Nephron (organoid): ENCODE data around the gene CIT.
A peak's percentile ranks its signal among the peaks of the same experiment; 100 is the strongest.

Experiments
- H3K27ac Mint-ChIP-seq, 3 experiments: 2 replicates each; pipeline ENCODE4 v1.8.0; 2020; ENCODE audit warnings: mixed read lengths in 3 of 3, mild to moderate bottlenecking in 2 of 3, moderate library complexity in 1 of 3
- H3K27me3 Mint-ChIP-seq: 2 replicates; pipeline ENCODE4 v1.8.0; 2021; ENCODE audit warnings: low read depth, mild to moderate bottlenecking, moderate library complexity, mixed read lengths
- H3K36me3 Mint-ChIP-seq: 2 replicates; pipeline ENCODE4 v1.8.0; 2020; ENCODE audit warnings: low read depth, mixed read lengths
- H3K4me1 Mint-ChIP-seq: 2 replicates; pipeline ENCODE4 v1.8.0; 2020; ENCODE audit warnings: mixed read lengths
- H3K4me3 Mint-ChIP-seq, 3 experiments: 2 replicates each; pipeline ENCODE4 v1.8.0; 2020; ENCODE audit warnings: mild to moderate bottlenecking in 3 of 3, mixed read lengths in 3 of 3, moderate library complexity in 2 of 3
- H3K9me3 Mint-ChIP-seq: 2 replicates; pipeline ENCODE4 v1.8.0; 2020; ENCODE audit warnings: mixed read lengths
- TF ChIP-seq, protein P1 (sequence below), 3 experiments: fragments of 200-600 bp; sonication (generic); IDR thresholded peaks; one replicate each; pipeline ENCODE4 v1.5.0; 2021; ENCODE audit warnings: antibody characterized with exemption in 3 of 3; ENCODE audit not compliant: unreplicated experiment in 3 of 3

Gene CIT

DNA sequence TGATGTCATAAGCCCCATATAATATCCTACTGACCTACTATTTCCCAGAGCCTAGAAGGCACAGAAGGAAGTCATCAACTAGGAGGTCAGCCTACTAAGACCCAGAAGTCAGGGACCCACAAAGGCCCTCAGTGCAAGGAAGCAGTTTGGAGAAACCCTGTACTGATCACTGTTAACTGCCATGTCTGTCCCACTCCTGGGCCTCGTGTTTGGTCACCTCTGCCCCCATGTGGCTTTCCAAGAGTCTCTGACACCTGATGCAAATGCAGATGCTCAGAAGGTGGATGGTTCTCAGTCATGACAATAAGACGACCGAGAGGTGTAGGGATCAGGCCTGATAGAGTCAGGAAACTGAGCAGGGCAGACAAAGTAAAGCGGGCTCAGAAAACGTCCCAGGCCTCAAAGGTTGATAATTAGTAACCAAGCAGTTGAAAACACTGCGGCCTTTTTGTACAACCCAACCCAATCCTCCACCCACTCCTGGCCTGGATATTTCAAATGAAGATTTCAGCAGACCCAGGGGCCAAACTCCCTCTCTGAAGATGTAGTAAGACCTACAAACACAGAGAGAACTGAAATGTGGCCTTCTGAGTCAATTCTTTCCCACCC is 185.8 kb downstream of the CIT start:
- H3K4me3 Mint-ChIP-seq = no peak overlapping the region
- peak overlapping the region; percentile 68 to 87 (median 85) for H3K27ac Mint-ChIP-seq
- TF ChIP-seq, protein P1, sequence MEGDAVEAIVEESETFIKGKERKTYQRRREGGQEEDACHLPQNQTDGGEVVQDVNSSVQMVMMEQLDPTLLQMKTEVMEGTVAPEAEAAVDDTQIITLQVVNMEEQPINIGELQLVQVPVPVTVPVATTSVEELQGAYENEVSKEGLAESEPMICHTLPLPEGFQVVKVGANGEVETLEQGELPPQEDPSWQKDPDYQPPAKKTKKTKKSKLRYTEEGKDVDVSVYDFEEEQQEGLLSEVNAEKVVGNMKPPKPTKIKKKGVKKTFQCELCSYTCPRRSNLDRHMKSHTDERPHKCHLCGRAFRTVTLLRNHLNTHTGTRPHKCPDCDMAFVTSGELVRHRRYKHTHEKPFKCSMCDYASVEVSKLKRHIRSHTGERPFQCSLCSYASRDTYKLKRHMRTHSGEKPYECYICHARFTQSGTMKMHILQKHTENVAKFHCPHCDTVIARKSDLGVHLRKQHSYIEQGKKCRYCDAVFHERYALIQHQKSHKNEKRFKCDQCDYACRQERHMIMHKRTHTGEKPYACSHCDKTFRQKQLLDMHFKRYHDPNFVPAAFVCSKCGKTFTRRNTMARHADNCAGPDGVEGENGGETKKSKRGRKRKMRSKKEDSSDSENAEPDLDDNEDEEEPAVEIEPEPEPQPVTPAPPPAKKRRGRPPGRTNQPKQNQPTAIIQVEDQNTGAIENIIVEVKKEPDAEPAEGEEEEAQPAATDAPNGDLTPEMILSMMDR (IDR thresholded peaks at IDR 0.05; ENCODE audit: unreplicated experiment in 3 of 3) = no peak
- peaks cover 35% of the 10 kb centered on the region for H3K4me1 Mint-ChIP-seq
- H3K27me3 Mint-ChIP-seq = no peaks in the 10 kb centered on the region
- no peaks in the 10 kb centered on the region for H3K9me3 Mint-ChIP-seq
- H3K36me3 Mint-ChIP-seq = peaks cover 27% of the 10 kb centered on the region

DNA sequence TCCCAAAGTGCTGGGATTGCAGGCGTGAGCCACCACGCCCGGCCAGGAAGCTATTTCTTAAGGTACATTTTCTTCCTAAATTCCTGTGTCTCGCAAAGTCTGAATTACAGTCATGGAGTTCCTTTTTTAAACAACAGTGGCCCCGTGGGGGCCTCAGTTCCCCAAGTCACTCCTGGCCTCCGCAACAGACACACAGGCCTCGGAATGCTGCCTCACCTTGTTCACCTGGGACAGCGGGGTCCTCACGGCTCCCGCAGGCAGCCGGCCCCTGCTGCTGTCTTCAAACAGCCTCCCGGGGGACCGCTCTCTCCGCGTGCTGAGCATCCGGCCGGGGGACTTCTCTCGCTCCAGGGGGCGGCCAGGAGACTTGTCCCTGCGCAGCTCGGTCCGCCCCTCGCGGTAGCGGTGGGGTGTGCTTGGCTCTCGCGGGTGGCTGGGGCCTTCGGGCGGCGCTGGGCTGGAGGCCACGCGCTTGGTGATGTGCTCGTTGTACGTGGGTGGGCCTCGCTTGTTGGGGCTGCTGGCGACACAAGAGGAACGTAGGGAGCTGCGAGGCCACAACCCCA is 187.1 kb downstream of the CIT start:
- TF ChIP-seq, protein P1 (IDR thresholded peaks at IDR 0.05; ENCODE audit: unreplicated experiment in 3 of 3) = no peak
- no peaks in the 10 kb centered on the region for H3K9me3 Mint-ChIP-seq
- H3K4me1 Mint-ChIP-seq = peaks cover 48% of the 10 kb centered on the region
- H3K27me3 Mint-ChIP-seq = no peaks in the 10 kb centered on the region
- peaks cover 33% of the 10 kb centered on the region for H3K36me3 Mint-ChIP-seq
- no peak overlapping the region for H3K4me3 Mint-ChIP-seq
- no peak overlapping the region for H3K27ac Mint-ChIP-seq

DNA sequence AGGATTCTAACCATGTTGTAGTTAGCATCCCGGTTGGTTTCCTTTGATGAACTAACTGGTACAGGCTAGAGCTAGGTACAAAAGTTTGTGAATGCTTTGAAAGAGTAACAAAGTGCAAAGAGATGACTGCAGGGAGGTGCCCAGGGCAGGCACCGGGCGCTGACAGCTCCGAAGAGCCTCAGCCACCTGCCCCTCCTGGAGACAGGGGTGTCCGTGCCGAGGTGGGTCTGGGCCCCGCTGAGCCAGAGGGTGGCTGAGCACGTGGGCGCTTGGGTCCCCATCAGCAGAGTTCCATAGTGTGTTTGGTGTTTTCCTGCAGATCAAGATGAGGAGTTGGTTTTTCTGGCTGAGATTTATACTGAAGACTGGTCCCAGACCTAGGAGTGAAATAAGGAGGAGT is 189.2 kb downstream of the CIT start:
- TF ChIP-seq, protein P1 (IDR thresholded peaks at IDR 0.05; ENCODE audit: unreplicated experiment in 3 of 3) = no peak
- Mint-ChIP-seq H3K9me3 (no peaks in the 10 kb centered on the region), H3K27ac (peak overlapping the region; percentile 55 to 96 (median 85))

DNA sequence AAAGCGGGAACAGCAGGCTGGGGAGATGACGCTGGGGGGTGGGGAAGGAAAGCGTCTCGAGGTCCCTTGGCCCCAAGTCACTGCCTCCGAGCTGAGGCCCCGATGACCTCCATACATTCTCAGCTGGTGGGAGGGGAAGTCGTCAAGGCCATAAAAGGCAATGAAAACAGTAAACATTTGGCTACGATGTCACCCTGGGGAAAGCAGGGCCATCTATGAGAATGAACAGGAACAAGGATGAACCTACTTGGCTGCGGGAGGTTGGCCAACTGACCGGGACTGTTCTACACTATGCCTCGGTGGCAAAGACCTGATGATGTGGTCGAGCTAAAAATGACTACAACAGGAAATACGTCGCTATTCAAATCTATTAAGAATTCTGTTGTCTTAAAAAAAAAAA is 189.7 kb downstream of the CIT start:
- H3K27ac Mint-ChIP-seq = peak overlapping the region; percentile 55 to 96 (median 85)
- peaks cover 30% of the 10 kb centered on the region for H3K36me3 Mint-ChIP-seq
- no peak overlapping the region for H3K4me3 Mint-ChIP-seq
- H3K4me1 Mint-ChIP-seq = peaks cover 44% of the 10 kb centered on the region
- TF ChIP-seq, protein P1 (IDR thresholded peaks at IDR 0.05; ENCODE audit: unreplicated experiment in 3 of 3) = no peak
- H3K27me3 Mint-ChIP-seq = no peaks in the 10 kb centered on the region
- no peaks in the 10 kb centered on the region for H3K9me3 Mint-ChIP-seq

More for the DNA sequence above, 189.2 kb downstream of the CIT start:
- H3K4me1 Mint-ChIP-seq = peaks cover 48% of the 10 kb centered on the region
- no peak overlapping the region for H3K4me3 Mint-ChIP-seq
- peaks cover 33% of the 10 kb centered on the region for H3K36me3 Mint-ChIP-seq
- H3K27me3 Mint-ChIP-seq = no peaks in the 10 kb centered on the region

DNA sequence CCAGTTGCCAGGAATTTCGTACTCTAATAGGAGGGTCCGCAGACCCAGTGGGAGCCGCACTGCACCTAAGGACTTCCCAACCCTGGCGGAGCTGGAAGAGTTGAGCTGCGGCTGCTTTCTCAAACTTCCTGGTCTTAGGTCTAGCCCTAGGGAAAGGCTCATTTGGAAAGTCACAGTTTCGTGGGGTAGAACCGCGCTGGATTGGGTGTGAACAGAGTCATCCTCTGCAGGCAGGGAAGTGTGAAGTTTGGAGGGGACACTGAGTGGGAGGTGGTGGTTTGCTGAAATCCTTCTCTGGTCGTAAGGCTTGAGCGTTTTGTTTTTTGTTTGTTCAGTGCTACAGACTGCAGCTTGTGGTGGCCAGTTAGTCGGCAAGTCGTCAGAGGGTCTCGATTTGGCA is 190.3 kb downstream of the CIT start:
- Mint-ChIP-seq H3K27me3 (no peaks in the 10 kb centered on the region), H3K36me3 (peaks cover 34% of the 10 kb centered on the region), H3K4me1 (peaks cover 44% of the 10 kb centered on the region), H3K4me3 (no peak overlapping the region), H3K27ac (peak overlapping the region; percentile 93 to 96 (median 94)), H3K9me3 (no peaks in the 10 kb centered on the region)
- TF ChIP-seq, protein P1 (IDR thresholded peaks at IDR 0.05; ENCODE audit: unreplicated experiment in 3 of 3) = no peak

DNA sequence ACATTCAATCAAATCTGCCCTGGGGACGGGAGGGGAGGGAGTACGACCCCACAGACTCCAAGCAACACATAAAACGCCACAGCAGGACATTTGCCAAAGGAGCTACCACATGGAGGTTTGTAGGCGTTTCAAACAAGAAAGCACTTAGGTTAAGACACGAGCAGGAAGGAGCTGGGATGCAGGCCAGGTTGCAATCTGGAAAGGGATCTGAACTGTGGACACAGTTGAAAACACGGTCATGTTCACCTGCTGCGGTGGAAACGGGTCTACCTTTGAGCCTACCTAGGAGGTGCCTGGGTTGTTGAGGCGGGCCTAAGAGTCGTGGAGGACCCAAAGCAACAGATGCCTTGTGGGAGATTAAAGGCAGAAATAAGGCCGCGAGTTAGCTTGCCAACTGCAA is 190.8 kb downstream of the CIT start:
- Mint-ChIP-seq H3K9me3 (no peaks in the 10 kb centered on the region), H3K4me3 (no peak overlapping the region), H3K4me1 (peaks cover 44% of the 10 kb centered on the region), H3K27me3 (no peaks in the 10 kb centered on the region), H3K36me3 (peaks cover 34% of the 10 kb centered on the region), H3K27ac (peak overlapping the region; percentile 93 to 96 (median 94))
- TF ChIP-seq, protein P1 (IDR thresholded peaks at IDR 0.05; ENCODE audit: unreplicated experiment in 3 of 3) = no peak
